PC-9 (cell line): ENCODE data around the gene TRIO.

Source experiments
- EZH2 ChIP-seq: fragments of 200-600 bp; sonication (generic); IDR thresholded peaks from 2 replicates; pipeline ENCODE4 v1.8.0; 2017; ENCODE audit warnings: antibody characterized with exemption, low read depth
- TF ChIP-seq, protein P1 (sequence below): fragments of 200-600 bp; sonication (generic); conservative IDR thresholded peaks from 2 replicates; pipeline ENCODE4 v1.6.1; 2017; ENCODE audit warnings: mixed run types, antibody characterized with exemption, mild to moderate bottlenecking, moderate library complexity

DNA sequence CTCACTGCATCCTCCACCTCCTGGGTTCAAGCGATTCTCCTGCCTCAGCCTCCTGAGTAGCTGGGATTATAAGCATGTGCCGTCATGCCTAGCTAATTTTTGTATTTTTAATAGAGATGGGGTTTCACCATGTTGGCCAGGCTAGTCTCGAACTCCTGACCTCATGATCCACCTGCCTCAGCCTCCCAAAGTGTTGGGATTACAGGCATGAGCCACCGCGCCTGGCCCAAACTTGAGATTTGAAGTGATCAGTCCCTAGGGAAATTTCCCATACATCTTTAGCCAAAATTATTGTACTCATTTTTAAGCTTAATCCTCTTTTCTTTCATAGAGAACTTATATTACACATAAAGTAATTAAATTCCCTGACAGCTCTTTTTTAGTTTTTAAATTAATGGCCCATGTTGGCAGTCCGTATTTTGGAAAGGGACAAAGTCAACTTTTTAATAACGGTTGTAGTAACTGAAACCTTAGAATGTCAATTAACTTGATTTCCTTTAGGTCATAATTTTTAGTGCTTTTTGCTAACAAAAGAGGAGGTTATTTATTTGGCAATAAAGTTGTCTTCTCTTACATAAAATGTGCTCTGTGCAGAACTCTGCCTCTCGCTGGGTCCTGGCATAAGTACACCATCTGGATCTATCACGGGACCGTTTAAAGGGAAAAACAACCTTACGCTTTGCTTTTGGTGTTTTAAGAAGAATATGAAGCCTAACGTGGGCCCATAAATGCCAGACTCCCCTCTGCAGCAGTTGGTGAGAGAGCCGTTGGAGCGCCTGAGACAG lies 296.1 kb downstream of the TRIO start:
- TF ChIP-seq, protein P1, sequence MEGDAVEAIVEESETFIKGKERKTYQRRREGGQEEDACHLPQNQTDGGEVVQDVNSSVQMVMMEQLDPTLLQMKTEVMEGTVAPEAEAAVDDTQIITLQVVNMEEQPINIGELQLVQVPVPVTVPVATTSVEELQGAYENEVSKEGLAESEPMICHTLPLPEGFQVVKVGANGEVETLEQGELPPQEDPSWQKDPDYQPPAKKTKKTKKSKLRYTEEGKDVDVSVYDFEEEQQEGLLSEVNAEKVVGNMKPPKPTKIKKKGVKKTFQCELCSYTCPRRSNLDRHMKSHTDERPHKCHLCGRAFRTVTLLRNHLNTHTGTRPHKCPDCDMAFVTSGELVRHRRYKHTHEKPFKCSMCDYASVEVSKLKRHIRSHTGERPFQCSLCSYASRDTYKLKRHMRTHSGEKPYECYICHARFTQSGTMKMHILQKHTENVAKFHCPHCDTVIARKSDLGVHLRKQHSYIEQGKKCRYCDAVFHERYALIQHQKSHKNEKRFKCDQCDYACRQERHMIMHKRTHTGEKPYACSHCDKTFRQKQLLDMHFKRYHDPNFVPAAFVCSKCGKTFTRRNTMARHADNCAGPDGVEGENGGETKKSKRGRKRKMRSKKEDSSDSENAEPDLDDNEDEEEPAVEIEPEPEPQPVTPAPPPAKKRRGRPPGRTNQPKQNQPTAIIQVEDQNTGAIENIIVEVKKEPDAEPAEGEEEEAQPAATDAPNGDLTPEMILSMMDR = no peak
- no peak for TF ChIP-seq EZH2
